Stimulated activated CD8-positive, alpha-beta memory T cell treated with anti-CD3 and anti-CD28 coated beads, Interleukin-12 subunit alpha, Interleukin-12 subunit beta, amount 100 ng/mL, for 4 hours (primary cell): ENCODE measurements around the gene SLC23A3.

ENCODE experiments used
- DNase-seq: peaks from one replicate; pipeline ENCODE4 v3.0.0-alpha.2; 2020; ENCODE audit warnings: low read depth

The SLC23A3 gene, protein sequence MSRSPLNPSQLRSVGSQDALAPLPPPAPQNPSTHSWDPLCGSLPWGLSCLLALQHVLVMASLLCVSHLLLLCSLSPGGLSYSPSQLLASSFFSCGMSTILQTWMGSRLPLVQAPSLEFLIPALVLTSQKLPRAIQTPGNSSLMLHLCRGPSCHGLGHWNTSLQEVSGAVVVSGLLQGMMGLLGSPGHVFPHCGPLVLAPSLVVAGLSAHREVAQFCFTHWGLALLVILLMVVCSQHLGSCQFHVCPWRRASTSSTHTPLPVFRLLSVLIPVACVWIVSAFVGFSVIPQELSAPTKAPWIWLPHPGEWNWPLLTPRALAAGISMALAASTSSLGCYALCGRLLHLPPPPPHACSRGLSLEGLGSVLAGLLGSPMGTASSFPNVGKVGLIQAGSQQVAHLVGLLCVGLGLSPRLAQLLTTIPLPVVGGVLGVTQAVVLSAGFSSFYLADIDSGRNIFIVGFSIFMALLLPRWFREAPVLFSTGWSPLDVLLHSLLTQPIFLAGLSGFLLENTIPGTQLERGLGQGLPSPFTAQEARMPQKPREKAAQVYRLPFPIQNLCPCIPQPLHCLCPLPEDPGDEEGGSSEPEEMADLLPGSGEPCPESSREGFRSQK

DNA sequence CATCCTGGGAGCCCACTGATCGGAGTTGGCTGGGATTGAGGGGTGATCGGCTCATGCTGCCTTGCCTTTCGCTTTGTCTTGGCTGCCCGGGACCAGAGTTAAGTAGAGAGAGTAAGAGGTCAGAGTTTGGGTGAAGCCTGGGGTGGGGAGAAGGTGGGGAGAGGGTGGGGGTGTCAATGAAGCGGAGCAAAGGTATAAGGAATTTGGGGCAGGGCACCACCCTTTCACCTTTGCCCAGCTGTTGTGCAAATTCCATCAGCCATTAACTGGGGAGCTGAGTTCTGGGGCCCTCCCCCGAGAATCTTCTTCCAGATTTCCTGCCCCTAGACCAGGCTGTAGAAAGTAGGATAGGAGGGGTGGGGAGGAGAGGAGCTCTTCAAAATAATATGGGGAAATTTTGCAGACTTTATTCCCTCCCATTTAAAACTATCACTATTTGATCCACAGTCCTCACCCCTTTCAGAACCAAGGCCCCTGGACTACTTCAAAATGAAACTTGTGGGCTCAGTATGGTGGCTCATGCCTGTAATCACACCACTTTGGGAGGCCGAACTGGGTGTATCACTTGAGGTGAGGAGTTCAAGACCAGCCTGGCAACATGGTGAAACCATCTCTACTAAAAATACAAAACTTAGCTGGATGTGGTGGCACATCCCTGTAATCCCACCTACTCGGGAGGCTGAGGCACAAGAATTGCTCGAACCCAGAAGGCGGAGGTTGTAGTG, at the start of gene SLC23A3:
Gene SLC23A3 (minus strand): TSS at position 100 of the 725 bp plus-strand sequence. CDS start 45 bp downstream, at position 55.
- no peak for DNase-seq

DNA sequence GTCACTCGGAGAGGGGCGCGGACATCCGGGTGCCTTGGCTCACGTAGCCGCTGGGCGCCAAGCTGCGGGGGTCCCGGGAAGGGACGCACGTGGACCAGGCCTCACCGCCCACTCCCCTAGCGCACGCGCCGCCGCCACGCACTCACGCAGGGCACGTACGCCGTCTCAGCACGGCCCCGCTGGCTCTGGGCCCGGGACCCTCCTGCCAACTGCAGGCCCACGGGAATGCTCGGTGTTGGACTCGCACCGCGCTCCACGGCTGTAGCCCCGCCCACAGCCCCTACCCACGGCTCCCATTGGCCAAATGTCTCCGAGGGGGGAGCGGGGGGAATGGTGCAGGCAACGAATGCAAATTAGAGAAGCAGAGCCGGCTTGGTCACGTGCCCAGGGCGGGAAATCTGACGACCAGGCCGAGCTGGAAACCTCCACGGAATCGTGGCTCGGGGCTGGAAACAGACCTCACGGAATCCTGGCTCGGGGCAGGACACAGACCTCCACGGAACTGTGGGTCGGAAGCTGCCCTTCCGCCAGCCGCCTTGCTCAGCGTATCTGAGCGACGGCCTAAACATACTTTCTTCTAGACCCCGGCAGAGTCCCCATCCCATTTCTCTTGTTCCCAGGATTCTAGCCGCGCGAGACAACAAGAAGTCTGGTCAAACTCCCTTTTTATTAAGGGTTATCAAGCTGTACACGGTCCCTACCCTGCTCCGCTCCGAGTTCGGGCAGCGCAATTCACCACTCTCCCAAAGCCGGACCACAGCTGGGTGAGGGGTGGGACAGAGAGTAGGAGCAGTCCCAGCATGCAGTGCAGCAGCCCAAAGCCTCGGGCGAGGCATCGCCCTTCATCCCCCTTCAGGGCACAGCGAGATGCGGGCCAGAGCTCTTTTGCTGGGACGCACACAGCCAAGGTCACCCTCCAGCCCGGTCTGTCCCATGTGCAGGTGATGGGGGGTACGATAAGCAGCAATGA, 49.2 kb upstream of the SLC23A3 start, which contains the start of gene ABCB6:
Gene ABCB6 (minus strand): TSS at position 227 of the 970 bp plus-strand sequence. CDS start 285 bp downstream, outside the sequence.
- peak; percentile 73 for DNase-seq

DNA sequence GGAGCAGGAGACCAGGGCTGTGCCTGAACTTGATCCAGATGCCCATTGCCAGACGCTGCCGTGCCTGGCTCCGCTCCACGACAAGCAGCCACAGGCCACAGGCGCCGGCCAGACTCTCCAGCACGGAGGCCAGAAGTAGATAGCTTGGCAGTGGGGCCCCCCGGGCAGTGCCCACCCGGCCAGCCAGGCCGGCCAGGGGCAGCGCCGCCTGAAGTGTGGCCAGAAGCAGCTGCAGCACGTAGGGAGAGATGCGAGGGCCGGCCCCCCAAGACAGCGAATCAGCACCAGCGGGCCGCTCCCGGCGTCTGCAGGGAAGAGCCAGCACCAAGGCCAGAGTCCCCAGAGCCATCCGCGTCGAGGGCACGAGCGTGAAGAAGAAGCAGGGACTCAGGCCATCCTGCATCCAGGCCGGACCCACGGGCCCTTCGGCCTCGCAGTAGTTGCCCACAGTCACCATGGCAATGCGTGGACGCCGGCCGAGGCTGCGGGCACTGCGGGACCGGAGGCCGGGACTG, 48.4 kb upstream of the SLC23A3 start:
- no peak for DNase-seq

DNA sequence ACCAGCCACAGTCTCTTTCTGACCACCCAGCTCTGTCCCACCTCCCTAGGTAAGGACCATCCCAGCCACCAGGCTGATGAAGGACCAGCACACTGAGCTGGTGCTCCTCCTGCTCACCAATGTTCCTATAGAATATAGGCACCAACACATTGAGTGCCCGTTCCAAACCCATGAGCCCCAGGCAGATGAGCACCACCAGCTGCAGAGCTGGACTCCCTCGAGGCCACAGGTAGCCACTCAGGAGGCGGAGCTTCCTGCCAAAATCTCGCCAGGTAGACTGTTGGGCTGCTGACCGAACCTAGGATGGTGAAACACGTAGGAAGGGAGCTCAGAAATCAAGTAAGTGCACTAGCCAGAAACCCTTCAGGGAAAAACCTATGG, 46.7 kb upstream of the SLC23A3 start:
- no peak for DNase-seq

DNA sequence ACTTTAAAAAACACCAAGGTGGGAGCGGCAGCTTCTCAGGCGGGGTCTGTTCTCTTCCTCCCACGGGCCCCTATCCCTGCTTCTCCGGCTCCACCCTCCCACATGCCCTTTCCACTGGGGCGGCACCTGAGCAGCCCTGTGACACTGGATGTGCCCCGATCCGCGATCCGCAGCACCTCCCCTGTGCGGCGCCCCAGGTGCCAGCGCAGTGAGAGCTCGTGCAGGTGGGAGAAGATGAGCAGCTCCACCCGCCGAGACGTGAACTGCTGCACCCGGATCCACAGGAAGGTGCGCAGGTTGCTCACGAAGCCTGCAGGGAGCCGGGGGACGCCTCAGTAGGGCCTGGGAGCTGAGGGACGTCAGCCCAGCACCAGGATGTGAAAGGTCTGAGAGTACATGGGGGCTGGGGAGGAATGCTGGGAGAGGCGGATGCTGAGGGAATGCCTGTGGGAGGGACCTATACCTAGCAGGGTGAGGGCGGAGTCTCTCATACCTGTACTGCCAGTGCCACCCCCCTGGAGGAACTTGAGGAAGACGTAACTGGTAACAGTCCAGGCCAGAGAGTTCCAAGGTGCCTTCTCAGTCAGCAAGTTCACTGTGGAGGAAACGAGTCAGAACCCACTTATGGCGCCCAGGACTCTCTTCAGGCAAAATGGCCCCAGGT, 46.2 kb upstream of the SLC23A3 start:
- no peak for DNase-seq

DNA sequence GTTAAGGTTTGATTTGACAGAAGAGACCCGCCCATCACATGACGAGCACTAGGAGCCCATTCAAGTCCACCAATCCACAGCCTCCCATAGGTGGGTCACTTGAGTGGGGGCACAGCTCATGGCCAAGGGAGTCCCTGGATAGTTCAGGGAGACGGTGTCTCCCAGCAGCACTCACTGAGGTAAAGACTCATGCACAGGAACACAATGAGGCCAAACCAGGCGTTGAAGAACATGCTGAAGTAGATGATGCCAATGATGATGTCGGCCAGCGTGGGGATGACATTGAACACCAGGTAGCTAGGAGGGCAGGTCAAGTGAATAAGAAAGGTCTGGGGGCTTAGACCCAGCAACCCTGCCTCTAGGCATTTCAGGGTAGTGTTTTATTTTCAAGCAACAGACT, 45.0 kb upstream of the SLC23A3 start:
- DNase-seq: no peak

DNA sequence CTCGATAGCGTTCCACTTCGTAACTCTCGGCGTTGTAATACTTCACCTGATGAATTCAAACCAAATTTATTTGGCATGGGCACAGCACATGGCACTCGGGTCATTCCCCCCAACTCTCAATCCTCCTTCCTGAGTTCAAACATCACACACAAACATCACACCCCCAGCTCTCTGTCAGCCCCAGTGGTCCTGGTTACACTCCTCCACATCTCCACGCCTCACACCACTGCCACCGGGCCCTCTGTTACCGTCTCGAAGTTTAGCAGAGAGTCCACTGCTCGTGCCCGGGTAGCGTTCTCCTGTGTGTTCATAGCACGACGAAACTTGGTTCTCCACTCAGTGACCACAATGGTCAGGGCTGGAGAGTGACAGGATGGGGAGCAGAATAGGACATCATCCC, 44.3 kb upstream of the SLC23A3 start:
- no peak for DNase-seq

DNA sequence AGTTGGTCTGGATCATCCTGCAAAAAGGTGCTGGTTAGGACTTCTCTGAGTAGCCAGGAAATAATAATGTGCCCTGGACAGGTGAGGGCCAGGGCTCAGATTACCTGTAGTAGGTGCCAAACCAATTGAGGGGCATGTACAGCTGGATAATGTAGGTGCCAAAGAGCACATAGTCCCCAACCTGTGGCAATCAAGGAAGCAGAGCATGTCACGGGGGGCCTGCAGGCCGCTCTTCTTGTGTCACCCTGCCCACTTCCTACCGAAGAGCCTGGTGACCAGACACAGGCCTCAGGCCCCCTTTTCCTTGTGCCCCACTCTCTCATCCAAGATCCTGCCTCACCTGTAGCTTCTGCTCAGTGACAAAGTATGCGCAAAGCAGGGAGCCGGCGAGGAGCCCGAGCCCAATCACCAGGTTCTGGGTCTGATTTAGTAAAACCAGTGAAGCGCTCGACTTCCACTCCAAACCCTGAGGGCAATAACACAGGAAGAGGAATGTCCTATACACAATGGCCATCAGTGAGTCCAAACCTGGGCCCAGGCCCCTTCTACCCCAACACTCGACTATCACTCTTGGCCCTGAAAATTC, 43.8 kb upstream of the SLC23A3 start:
- no peak for DNase-seq

DNA sequence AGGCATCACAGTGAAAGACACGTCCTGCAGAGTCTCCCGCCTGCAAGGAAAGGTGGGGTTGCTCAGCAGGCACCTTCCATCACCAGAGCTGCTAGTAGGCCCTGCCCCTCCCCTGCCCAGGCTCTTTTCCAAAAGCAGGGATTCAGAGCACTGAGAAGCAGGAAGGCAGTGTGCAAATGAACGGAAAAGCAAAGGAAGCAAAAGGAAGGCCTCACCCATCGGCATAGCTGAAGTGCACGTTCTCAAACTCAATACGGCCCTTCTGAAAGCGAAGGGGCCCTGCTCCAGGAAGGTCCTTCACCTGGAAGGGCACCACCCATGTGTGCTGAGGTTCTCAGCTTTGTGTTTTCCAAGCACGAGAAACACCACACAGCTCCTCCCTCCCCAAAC, 43.2 kb upstream of the SLC23A3 start:
- no peak for DNase-seq

DNA sequence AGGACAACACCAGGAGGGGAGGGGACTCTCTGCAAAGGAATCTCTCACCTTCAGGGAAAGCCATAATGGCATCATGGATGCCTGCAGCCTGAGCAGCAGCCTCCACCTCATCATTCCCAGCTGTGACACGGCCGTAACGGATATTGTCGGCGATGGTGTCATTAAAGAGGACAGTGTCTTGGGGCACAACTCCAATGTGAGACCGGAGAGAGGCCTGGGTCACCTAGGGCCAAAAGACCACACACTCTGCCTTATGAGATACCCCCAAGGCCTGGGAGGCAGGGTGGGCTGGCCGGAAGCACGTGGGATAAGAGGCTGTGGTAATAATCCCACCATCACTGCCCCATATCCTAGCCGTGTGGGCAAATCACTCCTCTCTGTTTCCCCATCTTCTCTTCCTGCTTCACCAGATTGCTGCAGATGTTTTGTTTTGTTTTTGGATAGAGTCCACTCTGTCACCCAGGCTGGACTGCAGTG, 41.1 kb upstream of the SLC23A3 start:
- no peak for DNase-seq

DNA sequence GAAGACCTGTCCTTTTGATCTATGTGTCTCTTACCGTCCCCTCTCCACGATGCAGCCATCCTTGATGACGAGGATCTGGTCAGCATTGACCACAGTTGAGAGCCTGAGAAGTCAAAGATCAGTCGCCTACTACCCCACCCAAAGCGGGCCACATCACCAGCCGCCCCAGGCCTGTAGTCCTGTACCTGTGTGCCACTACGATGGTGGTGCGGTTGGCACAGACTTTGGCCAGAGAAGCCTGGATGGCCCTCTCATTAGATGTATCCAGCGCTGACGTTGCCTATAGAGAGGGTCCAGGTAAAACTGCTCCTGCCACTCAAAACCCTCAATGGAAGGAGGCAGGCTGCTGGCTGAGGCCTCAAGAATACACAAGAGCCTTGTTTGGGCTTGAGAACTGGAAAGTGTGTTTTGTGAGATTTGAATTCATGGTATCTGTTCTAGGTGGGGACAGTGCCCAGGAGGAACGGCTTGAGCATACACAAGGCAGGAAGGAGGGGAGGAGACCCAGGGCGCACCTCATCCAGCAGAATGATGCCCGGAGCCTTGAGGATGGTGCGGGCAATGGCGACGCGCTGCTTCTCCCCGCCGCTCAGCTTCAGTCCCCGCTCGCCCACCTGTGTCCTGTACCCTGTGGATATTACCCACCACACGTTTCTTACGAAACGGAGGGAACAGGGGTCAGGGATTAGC, 40.5 kb upstream of the SLC23A3 start:
- no peak for DNase-seq

DNA sequence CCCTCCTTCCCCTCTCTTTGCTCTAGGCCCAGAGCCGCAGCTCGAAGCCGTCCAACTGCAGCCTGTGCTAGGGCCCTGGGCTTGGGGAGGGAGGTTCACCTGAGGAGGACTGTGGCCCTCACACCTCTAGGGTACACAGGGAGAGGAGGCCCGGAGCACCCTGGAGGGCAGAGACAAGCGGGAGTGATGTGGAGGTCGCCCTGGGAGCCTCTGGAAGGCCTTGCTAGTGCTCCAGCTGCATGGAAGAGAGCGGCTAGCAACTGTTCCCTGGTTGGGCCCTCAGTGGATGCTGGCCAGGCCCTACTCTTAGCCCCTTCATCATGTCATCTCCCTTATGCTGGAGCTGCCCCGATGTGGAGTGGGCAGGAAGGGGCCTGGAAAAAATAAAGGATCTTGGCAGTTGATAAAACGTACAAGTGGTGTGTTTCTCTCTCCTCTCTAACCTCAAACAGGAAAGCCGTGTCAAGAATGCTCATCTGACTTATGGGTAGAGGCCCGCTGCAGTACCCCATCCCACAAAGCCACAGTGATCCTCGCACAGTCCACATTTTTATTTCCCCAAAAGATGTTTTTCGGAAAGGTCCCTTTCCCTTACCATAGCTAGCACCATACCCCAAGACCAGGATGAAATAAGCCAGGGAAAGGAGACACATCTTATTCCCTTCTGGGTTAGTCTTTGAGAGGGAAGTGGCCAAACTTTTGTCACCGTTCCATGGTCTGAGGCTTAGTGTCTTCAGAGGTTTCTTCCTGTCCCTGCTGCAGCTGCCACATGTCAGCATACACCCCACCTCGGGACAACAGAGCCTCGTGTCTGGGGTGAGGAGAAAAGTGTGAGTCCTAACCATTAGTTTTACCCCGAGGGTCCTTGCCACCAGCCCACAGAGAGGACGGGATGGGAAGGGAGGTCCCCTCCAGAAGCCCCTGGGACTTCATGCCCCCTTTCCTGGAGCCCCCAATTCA, 39.7 kb upstream of the SLC23A3 start:
- DNase-seq: no peak

DNA sequence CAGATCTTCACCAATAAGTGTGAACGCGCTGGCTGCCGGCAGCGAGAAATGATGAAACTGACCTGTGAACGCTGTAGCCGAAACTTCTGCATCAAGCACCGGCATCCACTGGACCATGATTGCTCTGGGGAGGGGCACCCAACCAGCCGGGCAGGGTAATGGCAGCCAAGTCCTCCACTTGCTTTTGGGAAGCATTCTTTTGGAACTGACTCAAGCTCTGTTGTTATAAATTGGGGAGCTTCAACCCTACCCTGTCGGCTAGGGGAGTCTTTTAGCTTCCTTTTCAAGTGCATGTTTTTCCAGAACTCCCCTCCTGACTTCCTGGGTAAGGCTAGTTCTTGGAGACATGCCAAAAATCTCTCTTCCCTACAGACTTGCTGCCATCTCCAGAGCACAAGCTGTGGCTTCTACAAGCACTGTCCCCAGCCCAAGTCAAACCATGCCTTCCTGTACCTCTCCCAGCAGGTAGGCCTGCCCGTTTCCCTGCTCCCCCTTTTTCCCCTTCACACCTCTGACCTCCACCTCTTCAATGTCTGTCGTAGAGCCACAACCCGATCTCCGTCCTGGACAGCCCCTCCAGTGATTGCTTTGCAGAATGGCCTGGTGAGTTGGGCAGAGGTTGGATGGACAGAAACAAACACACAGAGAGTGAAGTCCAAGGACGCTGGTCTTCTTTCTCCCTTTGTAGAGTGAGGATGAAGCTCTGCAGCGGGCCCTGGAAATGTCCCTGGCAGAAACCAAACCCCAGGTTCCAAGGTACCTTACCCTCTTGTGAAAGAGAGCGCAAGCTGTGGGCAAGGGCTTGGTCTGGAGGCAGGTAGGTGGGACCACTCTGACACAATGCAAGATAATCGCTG, 38.3 kb upstream of the SLC23A3 start:
- DNase-seq: no peak

DNA sequence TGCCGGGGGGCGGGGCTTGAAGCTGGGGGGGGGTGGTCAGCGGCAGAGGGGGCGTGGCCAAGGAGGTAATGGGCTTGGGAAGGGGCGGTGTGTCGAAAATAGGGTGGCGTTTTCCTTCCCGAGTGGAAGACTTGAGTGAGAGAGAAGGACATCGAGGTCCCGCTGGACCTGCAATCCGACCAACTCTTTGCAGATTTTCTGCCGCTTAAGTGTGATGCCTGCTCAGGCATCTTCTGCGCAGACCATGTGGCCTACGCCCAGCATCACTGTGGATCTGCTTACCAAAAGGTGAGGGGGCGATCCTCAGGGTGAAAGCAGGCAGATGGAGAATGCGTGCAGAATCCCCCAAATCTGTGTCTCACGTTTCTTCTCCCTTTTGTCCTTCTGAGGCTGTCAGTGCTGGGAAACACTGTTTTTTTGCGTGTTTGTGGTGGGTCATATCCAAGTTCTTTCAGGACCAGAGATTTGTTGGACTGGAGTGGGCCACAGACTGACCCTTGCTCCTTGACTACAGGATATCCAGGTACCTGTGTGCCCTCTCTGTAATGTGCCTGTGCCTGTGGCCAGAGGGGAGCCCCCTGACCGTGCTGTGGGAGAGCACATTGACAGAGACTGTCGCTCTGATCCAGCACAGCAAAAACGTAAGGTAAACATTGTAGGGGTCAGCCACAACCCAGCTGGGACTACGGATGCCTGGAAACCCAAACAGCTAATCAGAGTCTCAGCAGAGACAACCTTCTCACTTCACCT, 37.5 kb upstream of the SLC23A3 start:
- DNase-seq: no peak

DNA sequence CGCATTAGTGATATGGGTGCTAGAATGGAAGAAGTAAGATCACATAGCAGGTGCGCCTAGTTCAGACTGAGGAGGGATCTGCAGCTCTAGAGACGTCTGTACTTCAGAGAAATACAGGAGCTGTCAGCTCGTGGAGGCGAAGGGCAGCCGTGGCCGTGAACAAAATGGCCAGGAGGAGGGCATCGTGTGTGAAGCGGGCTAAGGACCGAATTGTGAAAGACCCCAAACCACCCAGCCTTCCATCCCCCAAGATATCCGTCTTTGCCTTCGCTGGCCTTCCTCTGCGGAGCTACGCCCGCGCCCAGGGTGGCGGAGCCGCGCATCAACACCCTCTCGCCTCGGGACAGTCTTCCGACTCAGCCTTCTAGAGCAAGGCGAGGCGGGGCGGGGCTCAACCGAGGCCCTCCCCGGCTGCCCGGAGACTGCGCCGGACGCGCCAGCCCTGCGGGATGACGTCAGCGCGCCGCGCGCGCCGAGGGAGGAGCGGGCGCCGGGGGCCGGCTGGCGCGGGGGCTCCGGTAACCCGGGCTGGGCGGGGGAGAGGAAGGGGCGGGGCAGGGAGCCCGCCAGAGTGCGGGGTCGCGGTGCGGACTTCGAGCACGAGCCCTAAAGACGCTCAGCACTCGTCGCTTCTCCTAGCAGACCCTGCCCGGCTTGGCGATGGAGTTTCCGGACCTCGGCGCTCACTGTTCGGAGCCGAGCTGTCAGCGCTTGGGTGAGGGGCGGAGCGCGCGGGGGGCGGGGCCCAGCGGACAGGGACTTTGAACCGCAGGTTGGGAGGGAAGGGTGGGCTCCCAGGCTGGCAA, 36.7 kb upstream of the SLC23A3 start, which contains the start of gene ZFAND2B:
Gene ZFAND2B (plus strand): TSS at position 455 of the 806 bp plus-strand sequence. CDS start 206 bp downstream, at position 661.
- DNase-seq: peak; percentile 94

DNA sequence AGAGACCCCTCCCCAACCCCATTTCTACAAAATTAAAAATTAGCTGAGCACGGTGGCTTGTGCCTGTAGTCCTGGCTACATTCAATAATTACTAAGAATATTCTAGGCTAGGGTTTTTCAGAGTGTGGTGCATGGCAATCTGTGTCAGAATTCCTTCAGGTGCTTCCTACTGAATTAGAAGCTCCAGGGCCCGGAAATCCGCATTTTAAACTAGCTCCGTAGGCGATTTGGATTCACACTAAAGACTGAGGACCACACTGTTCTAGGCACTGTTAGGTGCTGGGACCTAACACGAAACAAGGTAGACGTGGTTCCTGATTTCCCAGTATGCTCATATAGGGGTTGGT, 36.1 kb upstream of the SLC23A3 start:
- DNase-seq: no peak
